Skin epidermis (tissue), 12 donors: Measurements from ENCODE around the gene MBD3L2.
"Not testable (repeated sequence)": the region's sequence is repeated elsewhere in the genome, so short reads cannot be mapped to it uniquely, and the experiment has no call there.

Experiments used
- H3K27ac ChIP-seq, 21 experiments: fragments of 200-600 bp; sonication (generic) in 11 of 21; one replicate each; pipeline ENCODE4 v1.5.0; 2020; ENCODE audit warnings: mild to moderate bottlenecking in 3 of 21, inconsistent platforms in 2 of 21, moderate library complexity in 2 of 21
- H3K4me3 ChIP-seq, 7 experiments: fragments of 200-600 bp; sonication (generic) in 2 of 7; one replicate each; pipeline ENCODE4 v1.5.0; 2020; ENCODE audit warnings: inconsistent platforms in 2 of 7, mild to moderate bottlenecking in 2 of 7, moderate library complexity in 1 of 7

Gene MBD3L2

GRCh38 chr19:7058576-7058975 is 9.5 kb downstream of the MBD3L2 start, which contains the start of gene MBD3L3:
Gene MBD3L3 (minus strand): TSS chr19:7058676. CDS start chr19:7058605, 71 bp downstream.
- not testable (repeated sequence) for H3K27ac ChIP-seq, H3K4me3 ChIP-seq

- not testable (repeated sequence) for H3K4me3 ChIP-seq, H3K27ac ChIP-seq
Measured at GRCh38 chr19:7059977-7060376, 10.9 kb downstream of the MBD3L2 start.

GRCh38 chr19:7063339-7063738 is 14.2 kb downstream of the MBD3L2 start:
- H3K27ac ChIP-seq: no peak overlapping the region
- no peak overlapping the region for H3K4me3 ChIP-seq

- Histone ChIP-seq H3K27ac (no peak overlapping the region), H3K4me3 (no peak overlapping the region)
Measured at GRCh38 chr19:7063764-7064418, 14.8 kb downstream of the MBD3L2 start.

GRCh38 chr19:7067122-7067521 is 18.0 kb downstream of the MBD3L2 start:
- H3K27ac ChIP-seq, H3K4me3 ChIP-seq: not testable (repeated sequence)

- no peak overlapping the region for H3K4me3 ChIP-seq
Measured at GRCh38 chr19:7067716-7068115, 18.6 kb downstream of the MBD3L2 start.

GRCh38 chr19:7068599-7068998 is 19.5 kb downstream of the MBD3L2 start:
- H3K27ac ChIP-seq: peak overlapping the region in 6 of 21 experiments; percentile 12 to 94 (median 89)
- no peak overlapping the region for H3K4me3 ChIP-seq

More at GRCh38 chr19:7067716-7068115, 18.6 kb downstream of the MBD3L2 start:
- H3K27ac ChIP-seq: no peak overlapping the region

GRCh38 chr19:7069042-7069903 is 20.2 kb downstream of the MBD3L2 start, which contains the start of gene ZNF557:
Gene ZNF557 (plus strand): TSS chr19:7069703. CDS start chr19:7075075, 5,372 bp downstream.
- Histone ChIP-seq H3K4me3 (peak within 1 kb of the TSS; percentile 69 to 99 (median 88)), H3K27ac (peak within 1 kb of the TSS; percentile 27 to 94 (median 88))

- H3K27ac ChIP-seq: peak overlapping the region; percentile 27 to 94 (median 88)
Measured at GRCh38 chr19:7069904-7070226, 20.7 kb downstream of the MBD3L2 start.

GRCh38 chr19:7072541-7072940 is 23.4 kb downstream of the MBD3L2 start:
- no peak overlapping the region for H3K4me3 ChIP-seq
- H3K27ac ChIP-seq: no peak overlapping the region

More at GRCh38 chr19:7069904-7070226, 20.7 kb downstream of the MBD3L2 start:
- H3K4me3 ChIP-seq: peak overlapping the region; percentile 69 to 99 (median 88)

- no peak overlapping the region for H3K27ac ChIP-seq
- H3K4me3 ChIP-seq: no peak overlapping the region
Measured at GRCh38 chr19:7074705-7075282, 25.7 kb downstream of the MBD3L2 start.

- H3K4me3 ChIP-seq: no peak overlapping the region
- H3K27ac ChIP-seq: no peak overlapping the region
Measured at GRCh38 chr19:7076151-7076550, 27.0 kb downstream of the MBD3L2 start.

GRCh38 chr19:7078008-7078407 is 28.9 kb downstream of the MBD3L2 start:
- no peak overlapping the region for H3K4me3 ChIP-seq
- H3K27ac ChIP-seq: no peak overlapping the region

GRCh38 chr19:7083076-7083956 is 34.2 kb downstream of the MBD3L2 start:
- H3K4me3 ChIP-seq: no peak overlapping the region

GRCh38 chr19:7088999-7089398 is 39.9 kb downstream of the MBD3L2 start:
- H3K4me3 ChIP-seq: no peak overlapping the region
- H3K27ac ChIP-seq: no peak overlapping the region

More at GRCh38 chr19:7083076-7083956, 34.2 kb downstream of the MBD3L2 start:
- H3K27ac ChIP-seq: no peak overlapping the region

GRCh38 chr19:7098096-7098495 is 49.0 kb downstream of the MBD3L2 start:
- Histone ChIP-seq H3K27ac (peak overlapping the region in 8 of 21 experiments; percentile 71 to 98 (median 94)), H3K4me3 (peak overlapping the region in 1 of 7 experiments; percentile 68)

GRCh38 chr19:7098701-7099596 is 49.8 kb downstream of the MBD3L2 start:
- H3K4me3 ChIP-seq: peak overlapping the region; percentile 42 to 68 (median 56)
- peak overlapping the region; percentile 32 to 98 (median 91) for H3K27ac ChIP-seq

GRCh38 chr19:7099597-7099921 is 50.4 kb downstream of the MBD3L2 start:
- H3K27ac ChIP-seq: peak overlapping the region in 20 of 21 experiments; percentile 71 to 98 (median 92)
- H3K4me3 ChIP-seq: peak overlapping the region; percentile 42 to 68 (median 56)
